HepG2 (cell line): ENCODE data around the gene TMEM95. TPM values are rescaled to one million over a fixed set of nuclear protein-coding genes. Genes with fewer than 3 reads are reported as not detected.

Source experiments
- ATAC-seq: fragments of 200-7000 bp; cut with Tn5 transposase; 3 replicates; pipeline ENCODE4 v1.9.1; 2020; ENCODE audit warnings: mild to moderate bottlenecking, moderate library complexity
- BruUV-seq: library from RNA; stranded (reverse); fragments of 400-500 nt; replicated peaks from 2 replicates; lab custom pipeline; 2021; lab: Mats Ljungman, UMichigan
- CTCF ChIA-PET: fragments of 300-600 bp; formaldehyde crosslinking; extraction: SDS; loops from one replicate; lab custom pipeline; 2021; ENCODE audit warnings: low total read pairs, inconsistent platforms, low intra/inter-chr PET ratio; lab: Yijun Ruan, JAX
- POLR2A ChIA-PET: fragments of 350-600 bp; sonication (Branson Sonifier 250); formaldehyde crosslinking; loops from one replicate; lab custom pipeline; 2020; ENCODE audit warnings: antibody characterized with exemption, inconsistent platforms; lab: Yijun Ruan, JAX
- DNase-seq: peaks from one replicate; pipeline ENCODE4 v3.0.0-alpha.2; 2015; ENCODE audit warnings: low spot score
- FAIRE-seq: peaks from 3 replicates; lab custom pipeline; 2011; peaks lifted over from hg19 to GRCh38; lab: Jason Lieb, UNC
- H2AFZ ChIP-seq: one replicate; pipeline ENCODE4 v1.6.1; 2011; ENCODE audit warnings: low read length, inconsistent platforms
- H3K27ac ChIP-seq: fragments of 300-600 bp; 3 replicates; pipeline ENCODE4 v1.8.0; 2011; ENCODE audit warnings: mixed run types, mild to moderate bottlenecking, mixed read lengths, low read length, inconsistent platforms; ENCODE audit not compliant: insufficient read depth; ENCODE audit errors: extremely low read length
- H3K27me3 ChIP-seq, 2 experiments: fragments of 200-600 bp in 1 of 2; 2 replicates in 1 of 2; 3 replicates in 1 of 2; pipeline versions ENCODE4 v1.6.0 to v1.8.0; 2011; ENCODE audit warnings: low read length in 2 of 2, mild to moderate bottlenecking in 2 of 2, moderate library complexity in 2 of 2, inconsistent platforms in 1 of 2; ENCODE audit not compliant: insufficient read depth in 2 of 2, control insufficient read depth in 1 of 2
- H3K36me3 ChIP-seq, 2 experiments: fragments of 200-600 bp in 1 of 2; replicated peaks in 1 of 2; 2 replicates in 1 of 2; 3 replicates in 1 of 2; pipeline versions ENCODE4 v1.5.1 to v1.8.0; 2011; ENCODE audit warnings: low read length in 2 of 2, inconsistent platforms in 1 of 2; ENCODE audit not compliant: insufficient read depth in 2 of 2, control insufficient read depth in 1 of 2
- H3K4me1 ChIP-seq: 2 replicates; pipeline ENCODE4 v1.5.1; 2012; ENCODE audit warnings: low read length, inconsistent platforms; ENCODE audit not compliant: insufficient read depth
- H3K4me2 ChIP-seq: 2 replicates; pipeline ENCODE4 v1.6.0; 2011; ENCODE audit warnings: low read depth, low read length, inconsistent platforms
- H3K4me3 ChIP-seq, 3 experiments: fragments of 200-600 bp in 1 of 3; sonication (generic), shearing (Covaris generic) in 1 of 3; replicated peaks in 1 of 3; 2 replicates each; pipeline ENCODE4 v1.5.1; 2011 to 2016; ENCODE audit warnings: low read length in 3 of 3, inconsistent platforms in 2 of 3, low read depth in 2 of 3, mild to moderate bottlenecking in 2 of 3, control low read depth in 1 of 3, mixed read lengths in 1 of 3; ENCODE audit not compliant: insufficient read depth in 1 of 3
- H3K79me2 ChIP-seq: one replicate; pipeline ENCODE4 v1.6.1; 2011; ENCODE audit warnings: low read length, inconsistent platforms; ENCODE audit not compliant: insufficient read depth
- H3K9ac ChIP-seq: 2 replicates; pipeline ENCODE4 v1.6.0; 2011; ENCODE audit warnings: mild to moderate bottlenecking, low read depth, low read length, inconsistent platforms; ENCODE audit not compliant: insufficient read depth
- H3K9me3 ChIP-seq: 2 replicates; pipeline ENCODE4 v1.5.1; 2012; ENCODE audit warnings: mild to moderate bottlenecking, low read length
- H4K20me1 ChIP-seq: 2 replicates; pipeline ENCODE4 v1.6.0; 2011; ENCODE audit warnings: inconsistent platforms, mild to moderate bottlenecking, low read length, moderate library complexity; ENCODE audit not compliant: insufficient read depth
- BRCA1 ChIP-seq: sonication (generic); formaldehyde crosslinking; IDR thresholded peaks from 2 replicates; pipeline ENCODE4 v1.4.0; 2020; ENCODE audit warnings: missing genetic modification reagents
- CREB1 ChIP-seq, 2 experiments: fragments of 450-650 bp in 1 of 2; IDR thresholded peaks; 2 replicates each; pipeline ENCODE4 v1.6.1; 2016 to 2017; ENCODE audit warnings: control low read depth in 1 of 2, mild to moderate bottlenecking in 1 of 2, missing compliant biosample characterization in 1 of 2, missing genetic modification characterization in 1 of 2
- DNMT1 ChIP-seq: sonication (generic); formaldehyde crosslinking; IDR thresholded peaks from 2 replicates; pipeline ENCODE4 v1.5.1; 2020; ENCODE audit warnings: mild to moderate bottlenecking, missing genetic modification reagents
- MBD4 ChIP-seq: IDR thresholded peaks from 2 replicates; pipeline ENCODE4 v1.6.1; 2012; ENCODE audit warnings: low read length, inconsistent platforms, borderline replicate concordance
- TBP ChIP-seq: sonication (generic); formaldehyde crosslinking; IDR thresholded peaks from 2 replicates; pipeline ENCODE4 v1.5.0; 2020; ENCODE audit warnings: missing genetic modification reagents
- TFAP4 ChIP-seq: sonication (generic); IDR thresholded peaks from 2 replicates; pipeline ENCODE4 v1.6.1; 2016; ENCODE audit warnings: low read depth, borderline replicate concordance
- ZNF432 ChIP-seq: sonication (generic); formaldehyde crosslinking; IDR thresholded peaks from 2 replicates; pipeline ENCODE4 v1.5.0; 2020; ENCODE audit warnings: missing genetic modification reagents, mild to moderate bottlenecking, borderline replicate concordance
- ZNF496 ChIP-seq: sonication (generic); formaldehyde crosslinking; IDR thresholded peaks from 2 replicates; pipeline ENCODE4 v1.8.1; 2023; ENCODE audit warnings: mild to moderate bottlenecking, moderate library complexity, missing genetic modification reagents; ENCODE audit not compliant: insufficient replicate concordance
- ZNF556 ChIP-seq: sonication (generic); formaldehyde crosslinking; IDR thresholded peaks from 2 replicates; pipeline ENCODE4 v1.4.0; 2020; ENCODE audit warnings: mild to moderate bottlenecking, missing genetic modification reagents, borderline replicate concordance
- ZNF720 ChIP-seq: sonication (generic); formaldehyde crosslinking; IDR thresholded peaks from 2 replicates; pipeline ENCODE4 v1.4.0; 2020; ENCODE audit warnings: missing genetic modification reagents
- WGBS: methylation state at CpG from one replicate; pipeline ENCODE4 v1.1.6; 2017; ENCODE audit warnings: low lambda C conversion rate; 5-methylcytosine and 5-hydroxymethylcytosine counted together
- in situ Hi-C: cut with HindIII; loops from 2 replicates; pipeline ENCODE4 v1.10.0; 2017; ENCODE audit warnings: low pct_unique_long_range_greater_than_20kb; ENCODE audit not compliant: extremely low pct_ligation_motif_present
- intact Hi-C: fragments of 100-400 bp; cut with micrococcal nuclease; formaldehyde crosslinking; loops from one replicate; pipeline ENCODE4 v1.10.0; 2022; ENCODE audit not compliant: unreplicated experiment
- polyA plus RNA-seq, 8 experiments: library from polyadenylated mRNA; depleted of rRNA in 3 of 8; stranded (reverse) in 7 of 8; unstranded in 1 of 8; fragments of >200 nt; fragmentation: Illumina TruSeq in 4 of 8; extraction: Trizol in 4 of 8; gene quantifications; 2 replicates each; pipeline versions ENCODE4 v1.2.1 to v1.2.3, GENCODE V29; 2011 to 2016; ENCODE audit warnings: low read depth in 4 of 8, missing spikeins in 1 of 8, mixed read lengths in 1 of 8; ENCODE audit not compliant: insufficient read depth in 1 of 8
- total RNA-seq, 5 experiments: library from RNA; depleted of rRNA; stranded (reverse); fragments of >200 nt; fragmentation: Illumina TruSeq; extraction: Trizol; gene quantifications; 2 replicates each; pipeline ENCODE4 v1.2.3, GENCODE V29; 2016; ENCODE audit warnings: low read depth in 1 of 5

TMEM95 gene
- total and polyA plus RNA-seq, 2 of the 13 experiments (the other 11 are each of a cell fraction or from before 2014, with no cell fraction given): not detected

GRCh38 chr17:7322520-7323194 is 32.3 kb upstream of the TMEM95 start:
- Histone ChIP-seq H3K4me3 (no peak overlapping the region), H4K20me1 (no peaks in the 10 kb centered on the region), H3K79me2 (peaks cover under 1% of the 10 kb centered on the region), H3K27ac (no peak overlapping the region), H3K36me3 (peaks cover 26 to 71% of the 10 kb centered on the region in 2 experiments), H3K9ac (no peak overlapping the region), H3K27me3 (no peaks in the 10 kb centered on the region), H3K4me2 (no peak overlapping the region), H3K4me1 (peaks cover 7% of the 10 kb centered on the region), H3K9me3 (no peaks in the 10 kb centered on the region), H2AFZ (no peak overlapping the region)
- FAIRE-seq (no peak), DNase-seq (no peak), ATAC-seq (no peak)
- POLR2A ChIA-PET: no interaction called here
- TF ChIP-seq ZNF432 (CRISPR knock-in tag) (no peak), MBD4 (no peak), BRCA1 (CRISPR knock-in tag) (no peak), ZNF556 (no peak), CREB1 (IDR thresholded peaks at IDR 0.05) (no peak), CREB1 (CRISPR knock-in tag; IDR thresholded peaks at IDR 0.05) (no peak), TBP (CRISPR knock-in tag) (no peak), DNMT1 (no peak), ZNF720 (CRISPR knock-in tag) (no peak), ZNF496 (CRISPR knock-in tag) (no peak), TFAP4 (no peak)
- no TSS peak for BruUV-seq
- intact Hi-C loops (no loop called here), in situ Hi-C loops (no loop called here)
- CTCF ChIA-PET: interaction anchor here (3.8 kb wide), 1 partner anchor 24 kb away, joined by 41 read pairs; no protein-coding TSS in a partner anchor
- WGBS: 100% methylated on average over 7 of the region's 22 CpGs
